Activated CD4-positive, CD25-positive, alpha-beta regulatory T cell treated with anti-CD3 and anti-CD28 coated beads, Interleukin-2, amount 50 U/mL, for 24 hours (primary cell): ENCODE results near the gene MAP2K6.

Experiments used
- ATAC-seq, 2 donors: fragments of 150-1000 bp; cut with Tn5 transposase; one replicate each; pipeline ENCODE4 v1.10.0; 2021; ENCODE audit warnings: mild to moderate bottlenecking in 1 of 2, moderate library complexity in 1 of 2

Gene MAP2K6

GRCh38 chr17:69497161-69497560 is 82.7 kb downstream of the MAP2K6 start:
- no peak for ATAC-seq

GRCh38 chr17:69499318-69499717 is 84.8 kb downstream of the MAP2K6 start:
- no peak for ATAC-seq

GRCh38 chr17:69500911-69501429 is 86.5 kb downstream of the MAP2K6 start:
- ATAC-seq = no peak

- no peak for ATAC-seq
These were observed 87.3 kb downstream of the MAP2K6 start for GRCh38 chr17:69501591-69502468.

- peak in 1 of 2 donors; percentile 24 for ATAC-seq
These were observed 89.2 kb downstream of the MAP2K6 start for GRCh38 chr17:69503711-69504110.

- no peak for ATAC-seq
These were observed 91.2 kb downstream of the MAP2K6 start for GRCh38 chr17:69505740-69506139.

- ATAC-seq = no peak
These were observed 92.0 kb downstream of the MAP2K6 start for GRCh38 chr17:69506489-69506888.

GRCh38 chr17:69508814-69509213 is 94.3 kb downstream of the MAP2K6 start:
- ATAC-seq = no peak

- no peak for ATAC-seq
These were observed 96.8 kb downstream of the MAP2K6 start for GRCh38 chr17:69511250-69511649.

- ATAC-seq = no peak
These were observed 98.4 kb downstream of the MAP2K6 start for GRCh38 chr17:69512946-69513345.

GRCh38 chr17:69516225-69516624 is 101.7 kb downstream of the MAP2K6 start:
- ATAC-seq = no peak

- no peak for ATAC-seq
These were observed 102.4 kb downstream of the MAP2K6 start for GRCh38 chr17:69516911-69517310.

- ATAC-seq = no peak
These were observed 104.5 kb downstream of the MAP2K6 start for GRCh38 chr17:69518951-69519350.

GRCh38 chr17:69523244-69523861 is 108.9 kb downstream of the MAP2K6 start:
- no peak for ATAC-seq

GRCh38 chr17:69524854-69525253 is 110.4 kb downstream of the MAP2K6 start:
- no peak for ATAC-seq

- ATAC-seq = no peak
These were observed 111.7 kb downstream of the MAP2K6 start for GRCh38 chr17:69525920-69526841.

- no peak for ATAC-seq
These were observed 113.5 kb downstream of the MAP2K6 start for GRCh38 chr17:69528035-69528434.

GRCh38 chr17:69533481-69534234 is 119.2 kb downstream of the MAP2K6 start:
- ATAC-seq = no peak

- no peak for ATAC-seq
These were observed 119.7 kb downstream of the MAP2K6 start for GRCh38 chr17:69534235-69534621.

- no peak for ATAC-seq
These were observed 120.6 kb downstream of the MAP2K6 start for GRCh38 chr17:69535016-69535570.

- ATAC-seq = no peak
These were observed 124.3 kb downstream of the MAP2K6 start for GRCh38 chr17:69538795-69539194.

GRCh38 chr17:69539274-69539673 is 124.8 kb downstream of the MAP2K6 start:
- ATAC-seq = no peak
